GM12872 (cell line): ENCODE data around the gene TSPAN5.

Experiments used
- TF ChIP-seq, protein P1 (sequence below): IDR thresholded peaks from 3 replicates; pipeline ENCODE4 v1.5.1; 2011; ENCODE audit warnings: low read depth, mild to moderate bottlenecking, low read length, moderate library complexity; ENCODE audit not compliant: insufficient read depth

TSPAN5 gene

DNA sequence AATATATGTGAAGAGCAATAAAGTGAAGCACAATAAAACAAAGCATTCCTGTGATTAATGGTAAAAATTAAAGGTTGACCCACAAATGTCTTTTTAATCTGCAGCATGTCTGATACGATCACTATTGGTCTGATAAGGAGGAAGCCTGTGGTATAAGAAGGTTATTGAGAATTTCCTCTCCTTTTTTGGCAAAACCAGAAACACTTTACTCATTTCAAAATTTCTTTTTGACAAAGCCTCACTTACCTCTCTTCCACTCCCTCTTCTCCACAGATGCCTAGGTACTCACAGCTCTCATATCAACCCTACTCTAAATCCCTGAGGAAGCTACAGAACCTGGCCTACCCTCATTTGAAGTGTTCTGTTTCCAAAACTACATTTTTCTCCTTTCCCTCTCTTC is 56.1 kb downstream of the TSPAN5 start:
- TF ChIP-seq, protein P1, sequence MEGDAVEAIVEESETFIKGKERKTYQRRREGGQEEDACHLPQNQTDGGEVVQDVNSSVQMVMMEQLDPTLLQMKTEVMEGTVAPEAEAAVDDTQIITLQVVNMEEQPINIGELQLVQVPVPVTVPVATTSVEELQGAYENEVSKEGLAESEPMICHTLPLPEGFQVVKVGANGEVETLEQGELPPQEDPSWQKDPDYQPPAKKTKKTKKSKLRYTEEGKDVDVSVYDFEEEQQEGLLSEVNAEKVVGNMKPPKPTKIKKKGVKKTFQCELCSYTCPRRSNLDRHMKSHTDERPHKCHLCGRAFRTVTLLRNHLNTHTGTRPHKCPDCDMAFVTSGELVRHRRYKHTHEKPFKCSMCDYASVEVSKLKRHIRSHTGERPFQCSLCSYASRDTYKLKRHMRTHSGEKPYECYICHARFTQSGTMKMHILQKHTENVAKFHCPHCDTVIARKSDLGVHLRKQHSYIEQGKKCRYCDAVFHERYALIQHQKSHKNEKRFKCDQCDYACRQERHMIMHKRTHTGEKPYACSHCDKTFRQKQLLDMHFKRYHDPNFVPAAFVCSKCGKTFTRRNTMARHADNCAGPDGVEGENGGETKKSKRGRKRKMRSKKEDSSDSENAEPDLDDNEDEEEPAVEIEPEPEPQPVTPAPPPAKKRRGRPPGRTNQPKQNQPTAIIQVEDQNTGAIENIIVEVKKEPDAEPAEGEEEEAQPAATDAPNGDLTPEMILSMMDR, result no peak

DNA sequence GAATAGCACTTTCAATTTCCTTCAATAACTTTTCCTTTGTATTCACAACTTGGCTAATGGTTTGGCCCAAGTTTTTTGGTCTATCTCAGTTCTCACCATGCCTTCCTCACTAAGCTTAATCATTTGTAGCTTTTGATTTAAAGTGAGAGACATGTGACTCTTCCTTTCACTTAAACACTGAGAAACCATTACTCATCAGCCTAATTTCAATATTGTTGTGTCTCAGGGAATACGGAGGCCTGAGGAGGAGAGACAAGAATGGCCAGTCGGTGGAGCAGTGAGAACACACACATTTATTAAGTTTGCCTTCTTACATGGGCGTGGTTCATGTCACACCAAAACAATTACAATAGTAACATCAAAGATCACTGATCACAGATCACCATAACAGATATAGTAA is 56.7 kb downstream of the TSPAN5 start:
- TF ChIP-seq, protein P1, result no peak

DNA sequence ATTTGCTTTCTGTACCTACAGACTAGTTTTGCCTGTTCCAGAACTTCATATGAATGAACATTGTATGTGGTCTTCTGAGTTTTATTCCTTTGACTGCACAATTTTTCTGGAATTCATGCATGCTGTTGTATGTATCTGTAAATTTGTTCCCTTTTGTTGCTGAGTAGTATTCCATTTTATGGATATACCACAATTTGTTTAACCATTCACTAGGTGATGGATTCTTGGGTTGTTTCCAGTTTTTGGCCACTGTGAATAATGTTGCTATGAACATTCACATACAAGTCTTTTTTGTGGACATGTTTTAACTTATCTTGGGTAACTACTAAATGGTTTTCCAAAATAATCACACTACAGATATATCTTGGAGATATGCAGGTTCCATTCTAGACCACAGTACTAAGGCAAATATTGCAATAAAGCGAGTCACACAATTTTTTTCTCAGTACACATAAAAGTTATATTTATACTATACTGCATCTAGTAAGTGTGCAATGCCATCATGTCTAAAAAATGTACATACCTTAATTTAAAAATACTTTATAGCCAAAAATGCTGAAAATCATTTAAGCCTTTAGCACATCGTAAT is 58.7 kb downstream of the TSPAN5 start:
- TF ChIP-seq, protein P1, result no peak

DNA sequence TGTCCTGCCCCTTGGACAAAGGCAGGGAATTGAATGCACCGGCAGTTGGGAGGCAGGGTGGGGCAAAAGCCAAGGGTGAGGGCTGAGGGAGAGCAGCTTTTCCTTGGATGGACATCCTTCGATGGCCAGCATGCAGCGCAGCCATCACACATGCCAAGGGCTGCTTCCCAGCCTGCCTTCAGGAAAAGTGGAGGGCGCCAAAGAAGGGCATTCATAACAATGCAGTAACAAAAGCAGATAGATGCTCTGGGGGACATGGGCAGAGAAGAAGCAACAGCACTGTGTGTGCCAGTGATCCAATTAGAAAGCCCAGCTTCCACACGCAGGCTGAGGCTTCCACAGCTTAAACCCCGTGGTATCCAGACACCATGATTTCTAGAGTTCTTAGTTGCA is 71.5 kb downstream of the TSPAN5 start:
- TF ChIP-seq, protein P1, result no peak

DNA sequence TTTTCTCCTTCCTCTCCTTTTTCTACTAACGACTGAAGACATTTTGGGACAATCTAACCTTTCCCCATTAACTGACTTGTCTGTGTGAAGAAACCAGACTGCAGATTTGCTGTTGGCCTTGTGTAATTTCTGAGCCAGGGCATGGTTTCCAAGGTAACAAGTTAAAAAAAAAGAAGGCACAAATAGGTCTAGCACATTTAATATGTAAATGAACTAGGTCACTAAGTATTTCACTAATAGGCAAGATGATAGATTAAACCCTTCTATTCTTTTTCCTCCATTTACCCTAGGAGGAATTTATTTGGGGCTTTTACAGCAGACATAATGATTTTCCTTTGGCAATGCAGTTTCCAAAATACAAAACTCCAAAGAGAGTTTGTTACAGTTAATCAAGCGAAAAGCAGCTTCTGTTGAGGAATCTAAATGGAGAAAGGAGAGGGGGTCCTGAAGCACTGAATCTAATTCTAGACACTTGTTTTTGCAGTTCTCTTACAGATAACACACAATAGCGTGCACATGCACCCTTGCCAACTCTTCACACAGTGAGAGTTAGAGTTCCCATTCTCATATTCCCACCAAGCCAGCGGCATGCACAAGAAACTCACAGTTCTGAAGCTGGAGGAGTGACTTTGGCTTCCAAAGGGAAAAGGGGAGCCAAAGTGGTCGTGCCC is 72.0 kb downstream of the TSPAN5 start:
- TF ChIP-seq, protein P1, result no peak

DNA sequence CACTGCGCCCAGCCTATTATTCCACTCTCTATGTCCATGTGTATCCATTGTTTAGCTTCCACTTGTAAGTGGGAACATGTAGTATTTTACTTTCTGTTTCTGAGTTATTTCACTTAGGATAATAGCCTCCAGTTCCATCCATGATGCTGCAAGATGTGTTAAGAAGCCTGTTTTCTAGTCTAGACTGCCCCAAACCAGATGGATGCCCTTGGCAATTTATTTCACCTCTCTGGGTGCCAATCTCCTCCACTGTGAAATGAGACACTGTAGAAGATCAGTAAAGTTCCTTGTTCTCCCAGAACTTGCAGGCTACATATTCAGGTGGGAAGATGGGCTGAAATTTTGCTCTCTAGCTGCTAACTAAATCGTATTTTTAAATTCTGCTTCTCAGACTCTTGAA is 72.8 kb downstream of the TSPAN5 start:
- TF ChIP-seq, protein P1, result no peak

DNA sequence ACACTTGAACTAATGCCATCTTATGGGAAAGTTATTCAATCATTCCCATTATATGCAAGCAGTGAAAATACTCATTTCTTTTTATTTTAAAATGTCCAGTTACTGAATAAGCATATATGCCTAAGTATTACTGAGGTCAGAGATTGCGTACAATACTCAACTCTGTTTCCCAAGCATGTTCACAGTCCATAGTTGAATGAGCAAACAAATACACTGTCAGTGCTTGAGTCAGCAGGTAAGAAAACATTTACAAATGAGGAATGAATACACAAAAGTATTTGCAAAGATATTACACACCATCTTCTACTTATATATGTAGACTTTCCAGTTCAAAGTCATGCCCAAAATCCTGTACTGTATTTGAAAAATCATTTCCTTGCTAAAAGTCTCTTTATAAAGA is 74.1 kb downstream of the TSPAN5 start:
- TF ChIP-seq, protein P1, result no peak
